NCI-H524 (cell line): ENCODE results near the gene SMAD3.

Source experiments
- DNase-seq, 2 experiments: peaks; one replicate each; lab custom pipeline; 2025; lab: John Stamatoyannopoulos, UW

Gene SMAD3

DNA sequence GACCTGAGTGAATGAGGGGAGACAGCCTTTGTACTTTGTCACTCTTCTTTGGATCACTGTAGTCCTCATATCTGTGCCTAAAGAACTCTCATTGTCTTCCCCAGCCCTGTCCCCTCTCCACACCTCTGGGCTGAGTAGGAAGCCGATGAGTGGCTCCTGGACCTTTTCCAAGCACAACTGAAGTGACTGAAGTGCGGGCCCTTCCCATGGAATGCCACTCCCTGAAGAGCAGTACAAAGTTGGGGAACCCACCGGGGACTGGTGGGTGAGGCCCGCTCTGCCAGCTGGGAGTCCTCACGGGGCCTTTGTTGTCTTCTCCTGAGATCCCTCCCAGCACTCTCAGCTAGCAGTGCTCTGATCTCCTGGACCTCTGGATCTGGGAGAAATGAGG is 99.0 kb downstream of the SMAD3 start:
- DNase-seq: no peak

DNA sequence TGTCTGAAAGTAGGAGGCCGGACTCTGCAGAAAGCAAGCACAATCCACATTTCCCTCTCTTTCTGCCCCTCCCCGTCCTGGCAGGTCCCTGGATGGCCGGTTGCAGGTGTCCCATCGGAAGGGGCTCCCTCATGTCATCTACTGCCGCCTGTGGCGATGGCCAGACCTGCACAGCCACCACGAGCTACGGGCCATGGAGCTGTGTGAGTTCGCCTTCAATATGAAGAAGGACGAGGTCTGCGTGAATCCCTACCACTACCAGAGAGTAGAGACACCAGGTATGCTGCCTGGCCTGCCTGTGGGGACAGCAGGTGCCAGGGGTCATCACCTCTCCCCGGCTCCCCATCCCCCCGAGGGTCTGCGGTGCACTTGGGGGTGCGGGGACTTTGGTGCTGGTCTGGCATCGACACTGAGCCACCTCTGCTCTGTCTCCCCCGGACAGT is 99.4 kb downstream of the SMAD3 start:
- DNase-seq: no peak

DNA sequence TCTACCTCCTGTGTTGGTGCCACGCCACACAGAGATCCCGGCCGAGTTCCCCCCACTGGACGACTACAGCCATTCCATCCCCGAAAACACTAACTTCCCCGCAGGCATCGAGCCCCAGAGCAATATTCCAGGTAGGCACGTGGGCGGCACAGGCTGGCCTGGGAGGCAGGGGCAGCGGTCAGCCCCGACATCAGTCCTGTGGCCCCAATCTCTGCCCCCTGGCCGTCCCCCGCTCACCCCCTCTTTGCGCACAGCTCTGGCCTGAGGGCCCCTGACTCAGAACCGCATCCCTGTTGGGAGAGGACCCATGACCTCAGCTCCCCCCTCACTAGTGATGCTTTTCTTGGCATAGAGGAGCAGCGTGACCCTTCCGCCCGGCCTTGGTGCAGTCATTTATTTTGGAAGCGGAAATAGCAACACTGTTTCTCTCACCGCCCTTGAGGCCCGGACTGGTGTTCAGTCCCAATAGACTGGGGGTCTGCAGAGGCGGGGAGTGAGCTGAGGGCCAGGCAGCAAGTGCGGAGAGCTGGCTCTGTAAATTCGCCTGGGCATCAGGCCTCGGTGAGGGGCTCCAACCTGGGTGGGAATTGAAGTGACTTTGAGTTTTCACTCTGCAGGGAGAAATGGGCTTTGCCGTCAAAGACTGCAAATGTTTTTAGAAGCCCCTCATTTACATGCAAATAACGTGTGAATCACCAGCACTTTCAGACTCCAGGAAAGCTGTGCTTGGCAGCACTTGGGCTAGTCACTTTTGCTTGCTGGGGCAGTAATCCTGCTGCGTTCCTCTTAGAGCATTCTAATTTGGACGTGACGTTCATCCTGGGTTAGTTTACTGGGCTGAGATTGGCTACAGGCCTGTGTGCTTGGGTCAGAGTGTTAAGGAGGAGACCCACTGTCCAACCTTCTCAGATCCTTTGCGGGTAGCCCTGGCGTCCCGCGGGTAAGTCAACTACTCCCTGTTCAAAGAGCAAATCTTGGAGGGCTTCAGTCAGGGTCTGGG is 100.2 kb downstream of the SMAD3 start:
- DNase-seq: no peak

- DNase-seq: no peak
Observed at GRCh38 chr15:67166280-67167009, 101.0 kb downstream of the SMAD3 start.

DNA sequence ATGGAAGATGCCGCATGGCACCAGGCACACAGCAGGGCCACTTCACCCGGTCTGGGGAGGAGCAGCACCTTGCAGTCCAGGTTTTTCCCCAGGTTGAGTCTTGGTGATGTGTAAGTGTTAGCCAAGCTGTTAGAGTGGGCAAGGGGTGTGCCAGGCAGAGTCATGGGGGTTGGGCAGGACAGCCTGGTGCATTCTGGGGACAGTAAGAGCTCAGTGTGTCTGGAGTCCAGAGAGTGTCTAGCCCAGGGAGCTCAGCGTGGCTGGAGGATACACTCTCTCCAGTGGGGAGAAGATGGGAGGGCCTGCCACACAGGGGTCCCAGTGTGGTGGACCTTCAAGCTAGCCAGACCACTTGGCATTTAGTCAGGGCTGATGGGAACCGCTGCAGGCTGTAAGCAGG is 101.7 kb downstream of the SMAD3 start:
- no peak for DNase-seq

GRCh38 chr15:67168694-67169093 is 103.3 kb downstream of the SMAD3 start:
- DNase-seq: no peak

DNA sequence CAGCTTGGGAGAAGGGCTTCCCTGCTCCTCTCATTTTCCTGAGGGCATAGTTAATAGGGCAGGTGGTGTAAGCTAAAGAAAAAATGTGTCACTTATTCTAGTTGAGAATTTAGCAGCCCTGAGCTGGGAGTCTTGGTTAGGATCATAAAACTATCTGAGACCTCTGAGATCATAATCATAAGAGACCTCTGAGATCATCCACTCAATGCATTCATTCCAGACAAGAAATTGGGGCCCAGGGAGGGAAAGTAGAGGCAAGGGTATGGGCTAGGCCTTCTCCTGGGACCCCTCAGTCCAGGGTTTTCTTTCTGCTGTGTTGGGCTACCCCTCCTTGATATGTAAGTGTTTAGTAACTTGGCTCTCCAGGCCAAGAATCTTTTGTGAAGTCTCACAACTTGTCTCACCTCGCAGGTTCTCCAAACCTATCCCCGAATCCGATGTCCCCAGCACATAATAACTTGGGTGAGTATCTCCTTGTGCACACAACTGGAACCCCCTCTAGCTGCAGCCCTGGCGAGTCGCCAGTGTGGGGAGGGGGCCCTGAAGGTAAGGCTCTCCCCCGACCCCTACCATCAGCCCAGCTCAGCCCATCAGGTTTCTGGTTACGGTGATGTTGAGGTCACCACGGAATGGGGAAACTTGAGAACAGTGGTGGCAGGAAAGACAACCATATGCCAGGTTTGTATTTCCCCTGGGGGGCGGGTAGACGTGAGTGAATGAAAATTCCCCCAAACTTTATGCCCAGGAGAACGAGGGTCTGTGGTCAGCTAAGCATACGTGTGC is 104.9 kb downstream of the SMAD3 start:
- no peak for DNase-seq

DNA sequence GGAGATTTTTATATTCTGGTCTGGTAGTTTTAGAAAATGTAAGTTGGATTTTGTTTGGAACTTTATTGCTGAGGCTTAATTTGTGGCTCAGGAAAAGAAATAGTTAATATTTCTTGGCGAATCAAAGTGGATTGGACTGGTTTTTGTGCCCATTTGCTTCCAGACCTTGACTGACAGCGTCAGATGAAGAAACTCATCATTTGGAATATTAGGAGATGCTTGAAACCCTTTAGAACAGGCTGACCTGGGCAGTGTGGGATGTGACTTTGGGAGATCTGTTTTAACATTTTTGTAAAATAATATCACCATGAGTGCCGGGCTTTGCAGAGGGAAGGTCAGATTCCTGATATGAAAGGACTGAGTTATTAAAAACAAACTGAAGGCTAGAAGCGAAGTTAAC is 106.1 kb downstream of the SMAD3 start:
- DNase-seq: no peak

DNA sequence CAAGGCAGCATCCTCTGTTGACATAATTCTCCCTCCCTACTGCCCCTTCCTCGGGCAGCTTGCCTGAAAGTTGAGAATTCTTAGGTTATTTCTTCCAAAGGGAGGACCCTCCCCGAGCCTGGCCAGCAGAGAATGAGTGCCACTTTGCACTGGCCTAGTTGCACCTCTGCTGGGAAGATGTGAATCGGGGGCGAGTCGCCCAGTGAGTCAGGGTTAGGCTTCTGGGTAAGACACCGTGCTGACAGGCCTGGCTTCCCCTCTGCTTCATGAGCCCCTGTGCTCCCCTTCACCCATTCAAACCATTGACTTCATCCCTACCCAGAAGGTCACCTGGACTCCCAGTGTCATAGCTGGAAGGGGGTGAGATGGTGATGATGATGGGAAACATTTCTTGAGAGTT is 106.8 kb downstream of the SMAD3 start:
- no peak for DNase-seq

DNA sequence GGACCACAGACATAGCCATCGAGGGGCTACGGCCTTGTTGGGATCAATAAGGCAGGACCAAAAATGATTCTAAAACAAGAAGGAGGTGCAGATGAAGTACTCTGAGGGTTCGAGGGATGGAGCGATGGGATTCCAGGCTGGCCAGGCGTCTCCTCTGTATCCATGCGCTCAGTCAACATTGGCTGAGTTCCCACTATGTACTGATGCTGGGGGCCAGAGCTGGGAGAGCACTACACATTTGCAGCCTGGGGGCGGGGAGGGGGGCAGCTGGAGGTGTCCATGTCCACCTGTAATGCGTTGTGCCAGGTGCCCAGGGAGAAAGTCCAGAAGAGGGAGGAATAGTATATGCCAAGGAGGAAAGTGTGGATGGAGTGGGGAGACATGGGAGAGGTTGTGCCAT is 107.6 kb downstream of the SMAD3 start:
- DNase-seq: no peak

DNA sequence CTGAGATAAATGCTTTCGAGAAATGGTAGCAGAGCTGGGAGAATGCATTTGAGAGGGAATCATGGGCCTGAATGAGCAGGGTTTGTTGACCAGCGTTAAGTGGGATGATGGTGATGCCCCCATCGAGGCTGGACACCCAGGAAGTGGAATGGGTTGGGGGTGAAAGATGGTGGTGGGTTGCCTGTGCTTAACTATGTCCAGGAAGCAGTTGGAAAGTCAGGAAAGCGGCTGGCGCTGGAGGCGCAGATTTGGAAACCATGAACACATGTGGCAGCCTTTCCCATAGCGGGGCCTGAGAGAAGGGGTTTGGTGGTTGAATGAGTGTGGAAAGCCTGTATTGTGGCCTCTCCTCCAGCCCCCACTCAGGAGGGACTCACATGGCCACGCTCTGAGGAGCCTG is 108.4 kb downstream of the SMAD3 start:
- DNase-seq: no peak

GRCh38 chr15:67174446-67174845 is 109.0 kb downstream of the SMAD3 start:
- DNase-seq: no peak

DNA sequence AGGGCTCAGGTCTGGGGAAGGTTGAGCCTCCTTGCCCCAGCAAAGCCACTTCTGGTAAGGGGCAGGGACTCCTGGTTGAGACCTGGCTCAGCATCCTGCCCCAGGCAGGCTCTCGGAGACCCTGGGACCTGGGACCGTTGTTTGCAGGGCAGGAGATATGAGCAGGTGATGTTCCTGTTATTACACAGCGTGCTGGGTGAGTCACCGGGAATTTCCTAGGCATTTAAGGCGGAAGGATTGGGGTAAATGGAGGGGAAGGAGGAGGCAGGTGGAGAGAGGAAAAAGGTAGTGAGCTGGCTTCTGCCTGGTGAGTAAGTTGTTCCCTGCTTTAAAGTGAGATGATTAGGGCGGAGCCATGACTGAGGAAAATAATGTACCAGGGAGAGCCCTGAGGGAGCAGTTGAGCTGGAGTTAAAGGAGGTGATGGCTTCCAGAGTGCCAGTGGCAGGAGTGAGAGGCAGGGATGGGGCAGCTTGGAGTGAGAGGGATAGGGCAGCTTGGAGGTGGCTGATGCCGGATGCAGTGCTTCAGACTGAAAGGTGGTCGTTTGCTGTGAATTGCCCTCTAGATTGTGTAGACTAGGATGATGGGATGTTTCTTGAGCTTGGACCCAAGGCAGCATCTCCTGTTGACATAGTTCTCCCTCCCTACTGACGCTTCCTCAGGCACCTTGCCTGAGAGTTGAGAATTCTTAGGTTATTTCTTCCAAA is 109.6 kb downstream of the SMAD3 start:
- DNase-seq: no peak

- DNase-seq: peak in 1 of 2 experiments; percentile 21
Observed at GRCh38 chr15:67175643-67176071, 110.3 kb downstream of the SMAD3 start.

GRCh38 chr15:67176195-67176971 is 111.0 kb downstream of the SMAD3 start:
- DNase-seq: peak; percentile 98 to 99

DNA sequence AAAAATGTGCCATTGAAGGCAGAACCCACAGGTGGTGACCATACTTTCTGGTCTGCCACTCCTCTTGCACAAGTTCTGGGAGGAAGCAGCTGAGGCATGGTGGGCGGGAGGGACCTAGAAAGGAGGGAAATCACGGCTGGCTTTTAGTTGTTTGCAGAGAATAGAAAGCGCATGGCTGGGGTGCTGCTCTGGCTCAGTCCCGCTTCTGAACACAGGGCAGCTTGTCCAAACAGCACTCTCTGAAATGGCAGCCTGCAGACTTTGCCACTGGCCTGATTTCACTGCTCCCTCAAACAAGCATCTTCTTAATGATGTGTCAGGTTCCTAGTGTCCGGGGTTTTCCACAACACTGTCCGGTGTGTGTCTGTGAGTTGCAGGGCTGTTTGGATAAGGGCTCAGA is 112.3 kb downstream of the SMAD3 start:
- no peak for DNase-seq

DNA sequence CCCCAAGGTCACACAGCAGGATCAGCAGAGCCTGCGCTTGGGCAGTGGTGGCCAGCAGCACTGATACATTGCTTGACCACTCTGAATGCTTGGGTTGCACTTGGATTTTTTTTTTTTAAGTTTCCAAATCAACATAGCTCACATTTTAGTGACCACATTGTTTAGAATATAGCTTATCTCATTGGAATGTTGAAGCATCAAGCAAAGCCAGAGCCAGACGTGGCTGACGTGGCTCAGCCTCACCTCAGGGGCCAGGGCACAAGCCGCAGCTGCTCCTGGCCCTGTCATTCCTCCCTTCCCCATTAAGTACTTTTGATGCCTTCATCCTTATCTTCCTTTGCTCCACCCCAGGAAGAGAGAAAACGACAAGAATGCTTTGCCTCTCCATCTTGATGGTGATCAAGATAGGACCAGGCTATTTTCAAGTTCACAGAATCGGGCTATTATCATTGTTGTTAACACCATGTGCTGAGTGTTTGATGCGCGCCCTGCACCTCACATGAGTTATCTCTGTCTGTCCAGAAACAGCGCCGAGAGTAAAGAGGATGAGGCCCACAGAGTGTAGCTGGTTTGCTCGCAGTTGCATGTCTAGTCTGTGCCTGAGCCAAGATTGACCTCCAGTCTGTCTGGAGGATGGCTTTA is 113.3 kb downstream of the SMAD3 start:
- DNase-seq: no peak

- peak; percentile 24 to 68 for DNase-seq
Observed at GRCh38 chr15:67179411-67179995, 114.1 kb downstream of the SMAD3 start.

DNA sequence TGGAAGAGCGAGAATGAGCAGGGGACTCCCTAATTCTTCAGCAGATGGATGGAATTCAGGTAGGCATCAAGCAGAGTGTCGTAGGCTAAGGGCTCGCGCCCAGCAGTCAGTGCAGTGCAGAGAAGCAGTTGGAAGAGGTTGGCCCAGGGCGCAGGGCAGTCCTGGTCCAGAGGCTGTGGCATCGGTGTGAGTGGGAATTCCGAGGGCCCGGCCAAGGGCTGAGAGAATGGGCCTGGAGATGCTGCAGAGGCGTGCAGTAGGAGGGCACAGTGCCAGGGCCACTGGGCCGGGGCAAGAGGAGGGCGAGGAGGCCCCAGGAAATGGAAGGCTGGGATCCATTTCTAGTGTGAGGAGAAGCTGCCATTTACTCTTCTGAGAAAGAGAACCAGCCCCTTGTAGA is 114.6 kb downstream of the SMAD3 start:
- DNase-seq: no peak
